Stimulated activated CD4-positive, alpha-beta T cell treated with anti-CD3 and anti-CD28 coated beads, Interleukin-15, amount 100 ng/mL, for 48 hours (primary cell): ENCODE data around the gene DNAH8.

Experiments
- DNase-seq, 2 donors: peaks; one replicate each; pipeline ENCODE4 v3.0.0-alpha.2; 2020; ENCODE audit warnings: low read depth in 2 of 2

The DNAH8 gene

GRCh38 chr6:39053854-39054576 lies 338.9 kb downstream of the DNAH8 start:
- no peak for DNase-seq

- DNase-seq: no peak
These were observed 339.5 kb downstream of the DNAH8 start for GRCh38 chr6:39054577-39055142.

GRCh38 chr6:39055661-39056060 lies 340.6 kb downstream of the DNAH8 start:
- no peak for DNase-seq

GRCh38 chr6:39056191-39056590 lies 341.1 kb downstream of the DNAH8 start:
- DNase-seq: no peak

GRCh38 chr6:39056681-39057080 lies 341.6 kb downstream of the DNAH8 start:
- DNase-seq: no peak

GRCh38 chr6:39057251-39058155 lies 342.4 kb downstream of the DNAH8 start:
- DNase-seq: no peak

- no peak for DNase-seq
These were observed 343.5 kb downstream of the DNAH8 start for GRCh38 chr6:39058471-39059147.

- DNase-seq: no peak
These were observed 344.6 kb downstream of the DNAH8 start for GRCh38 chr6:39059496-39060310.

- DNase-seq: no peak
These were observed 345.5 kb downstream of the DNAH8 start for GRCh38 chr6:39060467-39061160.

- no peak for DNase-seq
These were observed 346.1 kb downstream of the DNAH8 start for GRCh38 chr6:39061182-39061581.

- no peak for DNase-seq
These were observed 346.5 kb downstream of the DNAH8 start for GRCh38 chr6:39061588-39061987.

- DNase-seq: no peak
These were observed 347.1 kb downstream of the DNAH8 start for GRCh38 chr6:39062014-39062740.

- DNase-seq: no peak
These were observed 348.4 kb downstream of the DNAH8 start for GRCh38 chr6:39063526-39063925.

GRCh38 chr6:39065561-39065960 lies 350.4 kb downstream of the DNAH8 start:
- DNase-seq: no peak

GRCh38 chr6:39068391-39068790 lies 353.3 kb downstream of the DNAH8 start:
- no peak for DNase-seq

GRCh38 chr6:39072830-39073229 lies 357.7 kb downstream of the DNAH8 start:
- no peak for DNase-seq

GRCh38 chr6:39073471-39074355 lies 358.6 kb downstream of the DNAH8 start:
- no peak for DNase-seq

GRCh38 chr6:39074486-39074885 lies 359.4 kb downstream of the DNAH8 start:
- no peak for DNase-seq
